ENCODE measurements around the gene DHX30.
"Not testable (repeated sequence)": the region's sequence is repeated elsewhere in the genome, so short reads cannot be mapped to it uniquely, and the experiment has no call there.

DHX30 gene

GRCh38 chr3:47885168-47885567 lies 82.2 kb downstream of the DHX30 start:
- DNase-seq, result no peak

- not testable (repeated sequence) for DNase-seq
Measured at GRCh38 chr3:47887991-47888390, 85.1 kb downstream of the DHX30 start.

- no peak for DNase-seq
Measured at GRCh38 chr3:47888986-47889757, 86.2 kb downstream of the DHX30 start.

GRCh38 chr3:47890126-47890827 lies 87.3 kb downstream of the DHX30 start:
- DNase-seq, result no peak

- no peak for DNase-seq
Measured at GRCh38 chr3:47890828-47891612, 88.1 kb downstream of the DHX30 start.

- no peak for DNase-seq
Measured at GRCh38 chr3:47891613-47892005, 88.7 kb downstream of the DHX30 start.

GRCh38 chr3:47892286-47893040 lies 89.5 kb downstream of the DHX30 start:
- no peak for DNase-seq

GRCh38 chr3:47895241-47895640 lies 92.3 kb downstream of the DHX30 start:
- DNase-seq, result no peak

- no peak for DNase-seq
Measured at GRCh38 chr3:47896736-47897135, 93.8 kb downstream of the DHX30 start.

GRCh38 chr3:47897954-47898353 lies 95.0 kb downstream of the DHX30 start:
- DNase-seq, result no peak

- no peak for DNase-seq
Measured at GRCh38 chr3:47899495-47900108, 96.7 kb downstream of the DHX30 start.
